ENCODE data around the gene APOBEC3A.
A peak's percentile ranks its signal among the peaks of the same experiment; 100 is the strongest.
"Not testable (repeated sequence)": the region's sequence is repeated elsewhere in the genome, so short reads cannot be mapped to it uniquely, and the experiment has no call there.

Gene APOBEC3A

DNA sequence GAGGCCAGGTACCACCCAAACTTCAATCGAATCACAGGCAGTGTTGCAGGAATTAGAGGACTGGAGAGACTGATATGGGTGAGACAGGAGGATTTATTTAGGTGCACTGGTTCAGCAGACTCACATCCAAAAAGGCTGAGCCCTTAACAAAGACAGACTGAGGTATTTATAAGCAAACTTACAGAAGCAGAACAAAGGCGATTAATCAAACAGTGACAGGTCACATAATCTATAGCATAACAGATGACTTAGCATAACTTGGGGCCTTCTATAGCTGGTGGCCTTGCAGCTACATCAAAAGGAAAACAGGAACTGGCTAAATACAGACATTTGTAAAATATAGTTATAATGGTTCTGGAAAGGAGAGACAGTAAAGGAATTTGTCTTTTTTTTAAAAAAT is 26.8 kb downstream of the APOBEC3A start:
- no peak for DNase-seq

DNA sequence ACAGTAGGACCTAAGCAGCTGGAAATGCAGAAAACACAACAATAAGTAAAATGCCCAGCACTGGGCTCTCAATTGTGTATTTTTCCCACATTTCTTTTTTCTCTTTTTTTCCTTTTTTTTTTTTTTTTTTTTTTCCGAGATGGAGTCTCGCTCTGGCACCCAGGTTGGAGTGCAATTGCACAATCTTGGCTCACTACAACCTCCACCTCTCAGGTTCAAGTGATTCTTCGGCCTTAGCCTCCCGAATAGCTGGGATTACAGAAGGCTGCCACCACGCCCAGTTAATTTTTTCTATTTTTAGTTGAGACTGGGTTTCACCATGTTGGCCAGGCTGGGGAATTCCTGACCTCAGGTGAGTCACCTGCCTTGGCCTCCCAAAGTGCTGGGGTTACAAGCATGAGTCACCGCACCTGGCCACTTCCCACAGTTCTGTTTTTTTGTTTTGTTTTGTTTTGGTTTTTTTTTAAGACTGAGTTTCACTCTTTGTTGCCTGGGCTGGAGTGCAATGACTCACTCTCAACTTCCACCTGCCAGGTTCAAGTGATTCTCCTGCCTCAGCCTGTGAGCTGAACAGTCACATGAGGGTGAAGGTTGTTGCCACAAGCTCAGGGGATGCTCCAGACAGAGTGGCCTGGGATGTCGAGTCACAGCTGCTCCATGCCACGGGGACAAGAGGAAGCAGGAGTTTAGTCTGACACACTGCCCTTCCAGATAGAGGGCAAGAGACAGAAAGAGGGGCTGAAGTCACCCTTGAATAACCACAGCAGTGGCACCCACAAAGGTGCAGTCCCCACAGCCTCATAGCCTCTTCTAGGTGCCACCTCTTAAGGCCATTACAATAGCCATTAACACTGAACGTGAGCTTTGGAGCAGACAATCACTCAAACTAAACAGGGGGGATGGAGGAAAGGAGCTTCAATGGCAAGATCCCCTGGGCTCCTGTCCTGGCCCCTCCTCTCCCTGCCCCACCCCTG is 27.7 kb downstream of the APOBEC3A start:
- DNase-seq, result peak in 2 of 6 experiments; percentile 10 to 16

DNA sequence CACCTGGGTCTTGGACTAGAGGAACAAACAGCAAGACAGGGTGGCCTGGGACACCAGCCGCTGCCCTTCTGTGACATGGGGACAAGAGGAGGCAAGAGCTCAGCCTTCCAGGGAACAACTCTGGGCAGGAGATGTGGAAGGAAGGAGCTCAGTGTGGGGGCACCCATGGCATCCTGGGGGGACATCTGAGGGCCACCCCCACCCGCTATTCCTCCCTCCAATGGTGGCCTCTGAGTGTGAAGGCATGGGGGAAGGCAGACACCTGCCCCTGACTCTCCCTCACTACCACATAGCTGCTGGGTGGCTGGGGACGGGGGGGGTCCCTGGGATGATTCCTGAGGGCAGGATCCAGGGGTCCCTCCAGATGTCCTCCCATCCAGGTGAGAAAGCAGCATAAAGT is 29.2 kb downstream of the APOBEC3A start:
- no peak for DNase-seq

DNA sequence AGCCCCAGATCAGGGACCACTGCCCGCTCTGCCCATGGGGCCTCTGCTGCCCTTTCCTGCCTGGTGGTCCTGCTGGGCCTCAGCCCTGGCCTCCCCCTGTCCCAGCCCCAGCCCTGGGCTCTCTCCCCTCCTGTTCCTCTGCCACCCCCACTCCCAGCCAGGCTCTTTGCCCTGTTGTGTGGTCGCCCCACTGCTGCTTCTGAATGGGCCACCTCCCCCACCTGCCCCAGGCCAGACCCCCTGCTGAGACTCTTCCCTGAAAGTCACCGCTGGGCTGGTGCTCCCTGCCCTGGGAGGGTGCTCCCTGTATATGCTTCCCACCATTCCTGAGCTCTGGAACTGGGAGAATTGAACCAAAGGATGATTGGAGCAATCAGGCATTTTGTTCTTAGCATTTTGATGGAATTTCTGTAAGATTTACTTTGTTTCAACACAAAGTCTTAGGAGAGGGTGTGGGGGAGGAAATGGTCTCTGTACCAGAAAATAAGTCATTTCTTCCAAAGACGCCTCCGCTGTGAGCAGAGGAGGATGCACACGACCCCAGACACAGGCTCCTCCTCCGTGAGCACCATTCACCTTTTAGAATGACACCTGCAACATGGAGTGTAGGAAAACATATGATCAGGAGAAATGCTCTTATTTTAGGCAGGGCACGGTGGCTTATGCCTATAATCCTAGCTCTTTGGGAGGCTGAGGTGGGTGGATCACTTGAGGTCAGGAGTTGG is 29.9 kb downstream of the APOBEC3A start:
- DNase-seq, result no peak

DNA sequence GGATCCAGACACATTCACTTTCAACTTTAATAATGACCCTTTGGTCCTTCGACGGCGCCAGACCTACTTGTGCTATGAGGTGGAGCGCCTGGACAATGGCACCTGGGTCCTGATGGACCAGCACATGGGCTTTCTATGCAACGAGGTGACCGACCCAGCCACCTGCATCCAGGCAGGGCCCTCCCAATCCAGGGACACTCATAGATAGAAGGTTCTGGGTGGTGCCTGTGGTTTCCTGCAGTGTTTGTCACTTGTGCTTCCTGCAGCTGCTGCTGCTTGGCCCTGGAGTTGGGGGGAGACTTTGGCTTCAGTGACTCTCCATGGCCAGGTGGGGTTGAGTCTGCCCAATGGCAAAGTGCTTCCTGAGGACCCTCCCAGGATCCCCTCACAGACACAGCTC is 32.1 kb downstream of the APOBEC3A start:
- DNase-seq, result no peak

DNA sequence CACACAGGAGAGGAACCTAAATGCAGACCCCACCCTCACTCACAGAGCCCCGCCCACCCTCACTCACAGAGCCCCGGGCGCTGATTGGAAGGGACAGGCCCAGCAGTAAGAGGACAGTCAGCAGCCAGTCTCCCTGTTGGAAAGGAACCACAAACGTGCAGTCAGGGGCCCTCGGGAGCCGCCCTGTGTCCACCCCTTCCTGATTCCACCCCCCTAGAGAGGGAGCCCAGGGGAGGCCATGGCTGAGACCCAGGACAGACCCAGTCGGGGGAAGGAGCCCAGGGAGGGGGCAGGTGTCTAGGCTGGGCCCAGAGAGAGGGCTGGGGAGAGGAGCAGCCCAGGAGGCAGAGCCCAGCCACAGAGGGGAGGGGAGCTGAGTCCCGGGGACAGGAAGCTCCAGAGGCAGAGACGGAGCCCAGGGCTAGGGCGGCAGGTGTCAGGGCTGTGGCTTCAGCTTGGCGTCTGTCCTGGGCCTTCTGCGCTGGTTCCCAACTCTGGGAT is 35.5 kb downstream of the APOBEC3A start:
- not testable (repeated sequence) for DNase-seq

DNA sequence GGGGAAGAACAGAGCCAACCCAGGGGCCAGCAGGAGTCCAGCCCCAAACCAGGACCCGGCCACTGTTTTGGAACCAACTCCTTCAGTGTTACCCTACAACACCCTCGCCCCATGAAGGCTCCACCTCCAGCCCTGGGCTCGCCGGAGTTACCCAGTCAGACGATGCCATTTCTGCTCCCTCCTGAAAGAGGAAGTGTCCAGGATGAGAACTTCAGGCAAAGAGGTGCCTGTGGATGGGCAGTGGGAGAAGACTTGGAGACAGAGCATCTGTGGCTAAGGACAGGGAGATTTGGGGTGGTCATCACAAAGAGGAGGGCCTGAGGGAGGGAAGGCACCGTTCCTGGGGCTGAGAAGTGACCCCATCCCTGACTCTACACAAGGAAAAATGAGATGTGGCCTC is 38.7 kb downstream of the APOBEC3A start:
- DNase-seq, result no peak

DNA sequence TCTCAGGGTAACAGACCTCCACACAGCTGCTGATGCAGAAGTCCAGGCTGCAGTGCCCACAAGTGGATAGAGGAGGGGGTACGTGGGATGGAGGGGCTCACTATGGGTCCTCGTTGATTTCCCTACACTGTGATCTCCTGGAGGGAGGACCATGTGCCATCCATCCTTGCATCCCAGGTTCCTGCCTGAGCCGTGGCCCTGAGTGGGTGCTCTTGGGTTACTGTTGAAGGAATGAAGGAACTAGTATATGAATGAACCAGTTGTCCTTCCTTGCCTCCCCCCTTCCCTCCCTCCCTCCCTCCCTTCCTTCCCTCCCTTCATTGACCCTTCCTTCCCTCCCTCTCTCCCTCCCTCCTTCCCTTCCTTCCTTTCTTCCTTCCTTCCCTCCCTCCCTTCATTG is 40.1 kb downstream of the APOBEC3A start:
- DNase-seq, result no peak

DNA sequence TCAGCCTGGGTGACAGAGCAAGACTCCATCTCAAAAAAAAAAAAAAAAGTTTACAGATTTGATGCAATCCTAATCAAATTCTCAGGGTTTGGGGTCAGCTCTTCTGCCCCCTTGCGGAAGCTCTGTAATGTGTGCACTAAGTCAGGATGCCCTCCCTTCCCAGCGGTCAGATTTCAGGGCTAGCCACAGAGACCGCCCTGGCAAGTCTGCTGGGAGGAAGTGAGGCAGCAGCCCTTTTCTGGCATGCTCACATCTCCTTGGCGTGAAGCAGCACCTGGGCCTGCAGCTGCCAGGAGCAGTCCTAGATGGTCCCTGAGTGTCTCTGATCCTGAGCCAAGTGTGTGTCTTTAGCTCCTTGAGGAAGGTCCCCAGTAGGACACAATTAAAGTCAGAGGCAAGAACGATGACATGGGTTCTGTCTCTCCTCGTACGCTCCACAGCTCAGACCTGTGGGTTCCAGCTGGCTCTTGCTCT is 45.8 kb downstream of the APOBEC3A start:
- peak; percentile 21 to 69 (median 44) for DNase-seq

DNA sequence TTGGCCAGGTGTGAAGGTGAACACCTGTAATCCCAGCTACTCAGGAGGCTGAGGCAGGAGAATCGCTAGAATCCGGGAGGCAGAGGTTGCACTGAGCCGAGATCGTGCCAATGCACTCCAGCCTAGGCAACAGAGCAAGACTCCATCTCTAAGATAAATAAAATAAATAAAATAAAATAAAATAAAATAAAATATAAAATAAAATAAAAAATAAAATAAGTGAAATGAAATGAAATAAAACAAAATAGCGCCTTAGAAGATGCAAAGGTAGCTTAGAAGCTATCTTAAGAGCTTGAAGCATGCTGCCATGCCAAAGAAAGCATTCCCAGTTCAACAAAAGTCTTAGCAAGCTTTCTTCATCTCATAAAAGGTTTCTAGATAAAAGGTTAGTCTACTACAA is 49.8 kb downstream of the APOBEC3A start:
- no peak for DNase-seq

DNA sequence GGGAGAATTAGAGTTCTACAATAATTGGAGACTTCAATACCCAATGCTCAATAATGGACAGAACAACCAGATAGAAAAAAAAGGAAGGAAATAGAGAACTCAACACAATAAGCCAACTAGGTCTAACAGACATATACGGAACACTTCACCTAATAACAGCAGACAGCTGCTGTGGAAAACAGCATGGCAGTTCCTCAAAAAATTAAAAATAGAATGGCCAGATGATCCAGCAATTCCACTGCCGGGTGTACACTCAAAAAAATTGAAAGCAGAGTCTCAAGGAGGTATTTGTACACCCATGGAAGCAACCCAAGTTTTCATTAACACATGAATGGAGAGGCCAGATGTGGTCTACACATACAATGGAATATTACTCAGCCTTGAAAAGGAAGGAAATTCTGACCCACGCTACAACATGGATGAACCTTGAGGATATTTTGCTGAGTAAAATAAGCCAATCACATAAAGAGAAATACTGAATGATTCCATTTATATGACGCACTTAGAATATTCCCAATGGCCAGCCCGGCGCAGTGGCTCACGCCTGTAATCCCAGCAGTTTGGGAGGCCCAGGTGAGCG is 51.0 kb downstream of the APOBEC3A start:
- DNase-seq, result not testable (repeated sequence)

DNA sequence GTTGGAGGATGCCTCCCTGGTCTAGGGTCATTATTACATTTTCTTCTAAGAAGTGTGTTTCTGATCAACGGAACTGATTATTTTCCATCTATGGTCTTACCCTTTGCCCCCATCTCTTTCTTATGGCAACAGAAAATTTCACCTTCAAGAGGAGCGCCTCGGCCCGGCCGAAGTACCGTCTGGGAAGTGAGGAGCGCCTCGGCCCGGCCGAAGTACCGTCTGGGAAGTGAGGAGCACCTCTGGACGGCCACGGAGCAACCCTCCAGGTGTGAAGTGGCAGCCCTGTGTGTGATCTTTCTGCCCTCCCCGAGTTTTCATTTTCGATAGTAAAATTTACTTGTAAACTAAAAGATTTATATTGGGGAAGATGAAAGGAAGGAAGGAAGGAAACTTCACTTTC is 53.5 kb downstream of the APOBEC3A start:
- no peak for DNase-seq

Measured in stimulated activated naive CD4-positive, alpha-beta T cell (primary cell).